Measurements from ENCODE around the gene RAE1.

Gene RAE1

DNA sequence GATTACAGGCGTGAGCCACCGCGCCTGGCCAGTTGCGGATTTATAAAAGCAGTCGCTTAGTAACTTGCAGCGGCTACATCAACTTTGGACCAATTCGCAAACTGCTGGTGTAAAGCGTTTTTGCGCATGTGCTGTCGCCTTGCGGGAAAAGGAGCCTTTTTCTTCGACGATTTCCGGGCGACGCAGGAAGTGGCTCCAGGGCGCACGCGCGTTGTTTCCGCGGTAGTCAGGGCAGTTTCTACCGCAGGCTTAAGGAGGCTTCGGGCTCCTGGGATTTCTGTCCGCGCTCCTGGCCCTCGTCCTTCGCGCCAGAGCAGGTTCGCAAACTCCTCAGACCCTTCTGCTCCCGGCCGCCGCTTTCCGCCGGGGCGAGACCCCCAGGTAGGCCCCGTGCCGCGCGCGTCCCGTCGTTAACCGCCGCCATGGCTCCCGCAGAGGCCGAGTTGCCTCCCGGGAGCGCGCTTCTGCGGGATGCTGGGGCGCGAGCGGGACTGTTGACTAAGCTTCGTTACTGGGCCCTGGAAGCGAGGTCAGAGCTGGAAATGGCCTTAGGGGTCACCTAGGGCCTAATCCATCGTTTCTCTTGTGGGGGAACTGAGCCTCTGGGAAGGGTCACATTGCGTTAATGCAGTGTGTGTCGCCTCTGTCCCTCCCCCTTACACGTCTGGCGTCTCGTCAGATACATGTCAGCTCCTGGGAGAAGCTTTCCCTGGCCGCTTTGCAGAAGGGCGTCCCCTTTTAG lies at the start of gene RAE1:
Gene RAE1 (plus strand): TSS at position 214 of the 742 bp plus-strand sequence. CDS start 2,784 bp downstream, outside the sequence.
- peak; percentile 91 to 97 (median 94) for DNase-seq

GRCh38 chr20:57306747-57307146 lies 44.3 kb upstream of the RAE1 start:
- DNase-seq = no peak

- DNase-seq = no peak
Observed at GRCh38 chr20:57308451-57309271, 42.4 kb upstream of the RAE1 start.

GRCh38 chr20:57309544-57310115 lies 41.4 kb upstream of the RAE1 start:
- no peak for DNase-seq

DNA sequence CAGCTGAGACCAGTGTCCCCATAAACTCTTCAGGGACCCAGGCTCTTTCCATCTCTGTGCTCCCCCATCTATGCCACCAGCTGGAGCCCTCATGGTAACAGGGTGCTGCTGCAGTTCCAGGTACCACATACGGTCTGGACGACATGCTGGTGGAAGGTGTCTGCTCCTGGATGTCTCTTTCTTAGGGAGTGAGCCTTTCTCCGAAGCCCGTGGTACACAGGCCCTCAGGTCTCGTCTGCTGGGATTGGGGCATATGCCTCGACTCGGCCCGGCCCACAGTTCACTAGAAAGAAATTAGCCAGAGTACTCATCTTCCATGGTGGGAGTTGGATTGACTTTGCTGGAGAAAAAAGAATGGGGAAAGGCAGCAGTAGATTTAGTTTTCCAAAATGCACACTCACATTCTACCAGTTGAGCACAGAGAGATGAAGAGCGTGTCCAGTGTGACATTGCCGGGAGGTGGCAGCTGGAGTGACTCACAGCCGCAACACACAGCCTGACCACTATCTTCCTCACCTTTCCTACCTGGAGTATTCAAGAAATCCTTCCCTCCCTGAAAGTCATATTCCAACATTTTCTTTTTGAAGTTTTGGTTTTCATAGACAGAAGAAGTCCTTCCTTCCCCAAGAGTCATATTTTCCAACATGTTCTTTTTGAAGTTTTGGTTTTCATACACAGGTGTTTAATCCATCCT lies 40.1 kb upstream of the RAE1 start:
- no peak for DNase-seq

GRCh38 chr20:57312138-57312537 lies 38.9 kb upstream of the RAE1 start:
- no peak for DNase-seq

- no peak for DNase-seq
Observed at GRCh38 chr20:57313230-57313629, 37.8 kb upstream of the RAE1 start.

DNA sequence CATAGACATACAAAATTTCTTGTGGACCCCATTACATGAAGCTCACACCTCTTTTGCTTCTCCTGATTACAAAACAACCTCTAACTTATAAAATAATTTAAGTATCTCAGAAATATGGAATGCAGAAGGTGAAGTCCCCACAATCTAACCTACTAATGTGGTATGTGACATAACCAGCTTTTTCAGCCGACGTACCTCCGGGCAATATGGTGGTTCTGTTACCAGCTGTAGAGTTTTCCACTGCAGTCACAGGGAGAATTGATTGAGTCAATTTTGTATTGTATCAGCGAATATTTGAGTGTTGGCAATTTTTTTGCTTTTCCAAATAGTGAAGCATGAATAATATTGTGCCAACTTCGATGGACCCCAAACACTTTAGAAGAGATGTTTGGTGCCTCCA lies 37.1 kb upstream of the RAE1 start:
- DNase-seq = no peak

- no peak for DNase-seq
Observed at GRCh38 chr20:57315083-57315975, 35.7 kb upstream of the RAE1 start.

DNA sequence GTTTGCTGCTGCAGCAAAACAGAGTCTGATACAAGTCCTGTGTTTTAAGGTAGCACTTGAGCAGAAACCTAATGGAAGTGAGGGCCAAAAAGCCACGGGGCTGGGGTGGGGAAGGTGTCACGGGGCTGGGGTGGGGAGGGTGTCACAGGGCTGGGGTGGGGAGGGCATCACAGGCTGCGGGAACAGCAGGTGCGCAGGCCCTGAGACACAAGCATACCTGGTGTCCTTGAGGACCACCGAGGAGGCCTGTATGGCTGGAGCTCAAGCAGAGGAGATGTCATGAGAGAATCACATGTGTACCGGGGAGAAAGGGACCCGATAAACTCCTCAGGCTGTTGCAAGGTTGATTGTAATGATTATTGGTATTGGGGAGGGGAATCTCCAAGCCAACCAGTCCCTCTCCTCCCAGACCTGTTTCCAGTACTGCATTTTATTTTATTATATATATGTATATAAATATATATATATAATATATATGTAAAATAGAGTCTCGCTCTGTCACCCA lies 35.0 kb upstream of the RAE1 start:
- DNase-seq = no peak

DNA sequence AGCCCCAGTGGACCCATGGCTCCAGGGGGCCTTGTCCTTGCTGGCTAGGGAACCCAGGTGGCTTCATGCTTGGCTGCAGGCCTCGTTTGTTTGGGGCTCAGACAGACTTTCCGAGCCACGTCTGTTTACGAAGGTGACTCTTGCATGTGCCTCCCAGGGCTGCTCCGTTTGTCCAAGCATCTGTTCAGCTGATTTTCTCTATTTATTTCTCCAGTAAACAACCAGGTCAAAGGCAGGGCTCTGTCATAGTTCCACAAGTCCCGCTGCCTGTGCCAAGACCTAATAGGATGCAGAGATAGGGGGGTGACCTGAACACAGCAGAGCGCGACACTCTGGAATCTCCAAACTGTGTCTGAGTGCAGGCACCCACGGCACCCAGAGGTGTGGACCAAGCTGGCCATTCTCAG lies 34.3 kb upstream of the RAE1 start:
- no peak for DNase-seq

DNA sequence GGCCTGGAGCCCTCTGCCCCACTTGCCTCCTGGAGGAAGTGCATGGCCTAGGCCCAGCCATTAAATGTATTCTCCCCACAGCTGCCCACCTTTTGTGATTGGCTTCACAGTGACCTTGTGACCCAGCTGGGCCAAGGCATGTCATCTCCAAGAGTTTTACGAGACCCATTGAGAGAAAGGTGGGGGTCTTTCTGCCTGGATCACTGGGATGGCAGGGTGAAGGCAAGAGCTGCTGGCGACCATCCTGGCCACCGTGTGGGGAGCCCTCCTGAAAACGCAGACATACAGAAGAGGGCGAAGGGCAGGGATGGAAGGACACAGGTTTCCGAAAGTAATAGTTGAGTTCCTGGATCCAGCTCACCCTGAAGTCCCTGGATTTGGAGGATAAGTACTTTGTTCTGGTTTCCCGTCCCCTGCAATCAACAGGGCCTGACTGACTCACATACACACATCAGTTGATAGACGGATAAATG lies 33.7 kb upstream of the RAE1 start:
- no peak for DNase-seq

- no peak for DNase-seq
Observed at GRCh38 chr20:57317789-57318371, 33.2 kb upstream of the RAE1 start.

DNA sequence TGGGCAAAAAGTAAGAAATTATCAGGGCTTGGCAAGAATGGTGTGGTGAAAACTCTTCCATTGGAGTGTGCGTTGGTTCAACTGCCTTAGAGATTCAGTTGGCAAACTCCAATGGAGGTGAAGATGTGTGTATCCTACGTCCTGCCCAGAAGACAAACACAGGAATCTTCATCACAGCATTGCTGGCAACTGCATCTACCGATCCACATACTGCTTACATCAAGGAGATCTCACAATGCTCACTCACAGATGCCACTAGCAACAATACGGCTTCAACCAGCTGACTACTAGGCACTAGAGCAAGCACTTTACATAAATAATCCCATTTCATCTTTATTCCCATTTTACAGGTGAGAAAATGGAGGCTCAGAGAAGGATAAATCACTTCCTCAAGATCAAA lies 31.5 kb upstream of the RAE1 start:
- DNase-seq = no peak

GRCh38 chr20:57320358-57320757 lies 30.7 kb upstream of the RAE1 start:
- DNase-seq = no peak

GRCh38 chr20:57321142-57321541 lies 29.9 kb upstream of the RAE1 start:
- DNase-seq = no peak

GRCh38 chr20:57322476-57322875 lies 28.6 kb upstream of the RAE1 start:
- DNase-seq = no peak

DNA sequence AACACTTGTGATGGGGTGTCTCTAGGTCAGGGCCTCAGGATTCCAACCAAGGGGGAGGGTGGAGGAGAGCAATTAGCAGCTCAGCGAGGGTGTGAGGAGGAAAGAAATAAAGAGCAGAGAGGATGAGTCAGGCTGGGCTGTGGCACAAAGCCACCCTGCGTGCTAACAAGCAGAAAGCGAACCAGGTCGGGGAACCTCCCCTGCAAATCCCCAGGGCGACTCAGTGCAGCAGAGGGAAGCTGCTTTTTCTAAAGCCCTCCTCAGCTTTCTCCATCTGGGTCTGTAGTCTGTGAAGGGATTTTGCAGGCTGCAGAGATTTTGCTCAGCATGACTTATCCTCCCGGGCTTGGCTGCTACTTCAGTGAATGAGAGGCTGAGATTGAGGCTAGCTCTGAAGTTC lies 28.0 kb upstream of the RAE1 start:
- no peak for DNase-seq

GRCh38 chr20:57325632-57326356 lies 25.3 kb upstream of the RAE1 start:
- DNase-seq = no peak

GRCh38 chr20:57326667-57327455 lies 24.2 kb upstream of the RAE1 start:
- DNase-seq = peak; percentile 47 to 70 (median 63)

All from NCI-H1417 (cell line).